Loucy (cell line): ENCODE data around the gene PRRC2B.

Experiments
- H2AFZ ChIP-seq: fragments of 200-600 bp; sonication (generic); 2 replicates; pipeline ENCODE4 v1.6.0; 2016; ENCODE audit warnings: antibody characterized with exemption, mild to moderate bottlenecking, low read length, moderate library complexity
- H3F3A ChIP-seq: fragments of 200-600 bp; 2 replicates; pipeline ENCODE4 v1.6.0; 2016; ENCODE audit warnings: antibody characterized with exemption, low read depth, mild to moderate bottlenecking
- H3K27me3 ChIP-seq: fragments of 200-600 bp; sonication (generic); 2 replicates; pipeline ENCODE4 v1.6.1; 2014; ENCODE audit warnings: low read length, mild to moderate bottlenecking; ENCODE audit not compliant: insufficient read depth, poor library complexity, severe bottlenecking
- H3K36me3 ChIP-seq: fragments of 200-600 bp; sonication (generic); 2 replicates; pipeline ENCODE4 v1.6.1; 2016; ENCODE audit warnings: low read length; ENCODE audit not compliant: insufficient read depth
- H3K4me1 ChIP-seq: fragments of 200-600 bp; sonication (generic); 2 replicates; pipeline ENCODE4 v1.5.1; 2014; ENCODE audit warnings: low read length, mild to moderate bottlenecking; ENCODE audit not compliant: insufficient read depth, poor library complexity, severe bottlenecking
- H3K4me2 ChIP-seq: fragments of 200-600 bp; sonication (generic); 2 replicates; pipeline ENCODE4 v1.6.0; 2014; ENCODE audit warnings: antibody characterized with exemption, low read length, low read depth, mild to moderate bottlenecking; ENCODE audit not compliant: poor library complexity, severe bottlenecking
- H3K4me3 ChIP-seq: fragments of 200-600 bp; sonication (generic); 2 replicates; pipeline ENCODE4 v1.5.1; 2014; ENCODE audit warnings: low read length, mild to moderate bottlenecking, mixed read lengths; ENCODE audit not compliant: poor library complexity, severe bottlenecking
- H3K79me2 ChIP-seq: fragments of 200-600 bp; sonication (generic); 2 replicates; pipeline ENCODE4 v1.6.1; 2014; ENCODE audit warnings: low read length; ENCODE audit not compliant: insufficient read depth
- H3K9ac ChIP-seq: fragments of 200-600 bp; sonication (generic); 2 replicates; pipeline ENCODE4 v1.6.0; 2014; ENCODE audit warnings: mild to moderate bottlenecking, low read depth, low read length, moderate library complexity; ENCODE audit not compliant: poor library complexity, severe bottlenecking
- H3K9me2 ChIP-seq: fragments of 200-600 bp; sonication (generic); replicated peaks from 2 replicates; pipeline ENCODE4 v1.6.1; 2016; ENCODE audit warnings: low read depth, low read length, mixed read lengths
- H3K9me3 ChIP-seq: fragments of 200-600 bp; sonication (generic); 2 replicates; pipeline ENCODE4 v1.6.1; 2014; ENCODE audit warnings: mild to moderate bottlenecking, antibody characterized with exemption, low read length, low read depth; ENCODE audit not compliant: insufficient read depth
- H4K20me1 ChIP-seq: fragments of 200-600 bp; sonication (generic); 2 replicates; pipeline ENCODE4 v1.6.0; 2014; ENCODE audit warnings: antibody characterized with exemption, low read length, mild to moderate bottlenecking; ENCODE audit not compliant: insufficient read depth, poor library complexity, severe bottlenecking
- EZH2phosphoT487 ChIP-seq: fragments of 200-600 bp; IDR thresholded peaks from 2 replicates; pipeline ENCODE4 v1.6.1; 2018; ENCODE audit warnings: antibody characterized with exemption, mild to moderate bottlenecking, moderate library complexity, borderline replicate concordance
- TF ChIP-seq, protein P1 (sequence below): fragments of 200-600 bp; sonication (generic); conservative IDR thresholded peaks from 2 replicates; pipeline ENCODE4 v1.5.1; 2014; ENCODE audit warnings: mild to moderate bottlenecking, antibody characterized with exemption, low read length

Gene PRRC2B

DNA sequence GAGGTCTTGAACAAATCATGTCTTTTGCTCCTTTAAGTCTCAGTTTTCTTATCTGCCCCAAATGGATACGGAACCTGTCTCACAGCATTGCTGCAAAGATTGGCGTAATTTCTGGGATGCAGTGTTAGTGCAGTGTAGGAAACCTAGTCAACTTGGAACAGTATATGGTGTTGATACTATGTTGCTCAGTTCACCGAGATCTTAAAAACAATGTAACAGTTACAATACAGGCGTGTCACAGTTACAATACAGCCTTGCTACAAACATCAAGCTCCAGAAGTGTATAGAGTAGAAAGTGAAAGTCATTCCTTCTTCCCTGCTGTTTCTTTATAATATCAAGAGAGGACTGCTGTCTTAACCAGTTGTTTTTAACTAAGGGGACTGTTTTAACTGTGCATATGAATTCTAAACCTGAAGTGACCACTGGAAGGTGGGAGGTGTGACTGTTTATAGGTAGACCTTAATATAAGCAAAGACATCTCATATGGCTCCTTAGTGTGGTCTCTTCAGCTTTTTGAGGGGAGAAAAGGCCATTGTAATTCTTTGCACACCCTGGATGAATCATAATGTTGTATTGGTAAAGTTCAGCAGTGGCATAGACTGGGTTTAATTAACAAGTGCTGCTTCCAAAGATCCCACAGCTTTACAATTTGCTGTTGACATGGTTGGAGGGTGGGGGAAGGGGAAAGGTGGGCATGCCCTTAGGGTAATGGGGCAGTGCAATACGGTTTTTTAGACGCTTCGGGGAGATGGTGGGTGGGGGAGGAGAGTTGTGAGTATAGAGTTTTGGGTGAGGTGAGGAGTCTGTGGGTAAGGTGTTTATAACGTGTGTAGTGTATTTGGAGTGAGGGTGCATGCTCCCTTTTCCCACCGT is 12.9 kb downstream of the PRRC2B start:
- Histone ChIP-seq H3K4me3 (no peak overlapping the region), H4K20me1 (peaks cover 96% of the 10 kb centered on the region), H3K79me2 (peaks cover 100% of the 10 kb centered on the region), H3K36me3 (peaks cover 18% of the 10 kb centered on the region; the same call in 1 of the 2 replicates), H3K27me3 (no peaks in the 10 kb centered on the region), H3K4me2 (peak overlapping the region; percentile 39), H2AFZ (no peak overlapping the region), H3K9me2 (no peaks in the 10 kb centered on the region), H3F3A (0 out of 2 replicates have a peak, but pooled peaks cover 4% of the 10 kb centered on the region), H3K9ac (no peak overlapping the region), H3K9me3 (no peaks in the 10 kb centered on the region), H3K4me1 (peaks cover 77% of the 10 kb centered on the region)
- no peak for TF ChIP-seq EZH2phosphoT487
- TF ChIP-seq, protein P1, sequence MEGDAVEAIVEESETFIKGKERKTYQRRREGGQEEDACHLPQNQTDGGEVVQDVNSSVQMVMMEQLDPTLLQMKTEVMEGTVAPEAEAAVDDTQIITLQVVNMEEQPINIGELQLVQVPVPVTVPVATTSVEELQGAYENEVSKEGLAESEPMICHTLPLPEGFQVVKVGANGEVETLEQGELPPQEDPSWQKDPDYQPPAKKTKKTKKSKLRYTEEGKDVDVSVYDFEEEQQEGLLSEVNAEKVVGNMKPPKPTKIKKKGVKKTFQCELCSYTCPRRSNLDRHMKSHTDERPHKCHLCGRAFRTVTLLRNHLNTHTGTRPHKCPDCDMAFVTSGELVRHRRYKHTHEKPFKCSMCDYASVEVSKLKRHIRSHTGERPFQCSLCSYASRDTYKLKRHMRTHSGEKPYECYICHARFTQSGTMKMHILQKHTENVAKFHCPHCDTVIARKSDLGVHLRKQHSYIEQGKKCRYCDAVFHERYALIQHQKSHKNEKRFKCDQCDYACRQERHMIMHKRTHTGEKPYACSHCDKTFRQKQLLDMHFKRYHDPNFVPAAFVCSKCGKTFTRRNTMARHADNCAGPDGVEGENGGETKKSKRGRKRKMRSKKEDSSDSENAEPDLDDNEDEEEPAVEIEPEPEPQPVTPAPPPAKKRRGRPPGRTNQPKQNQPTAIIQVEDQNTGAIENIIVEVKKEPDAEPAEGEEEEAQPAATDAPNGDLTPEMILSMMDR = no peak

DNA sequence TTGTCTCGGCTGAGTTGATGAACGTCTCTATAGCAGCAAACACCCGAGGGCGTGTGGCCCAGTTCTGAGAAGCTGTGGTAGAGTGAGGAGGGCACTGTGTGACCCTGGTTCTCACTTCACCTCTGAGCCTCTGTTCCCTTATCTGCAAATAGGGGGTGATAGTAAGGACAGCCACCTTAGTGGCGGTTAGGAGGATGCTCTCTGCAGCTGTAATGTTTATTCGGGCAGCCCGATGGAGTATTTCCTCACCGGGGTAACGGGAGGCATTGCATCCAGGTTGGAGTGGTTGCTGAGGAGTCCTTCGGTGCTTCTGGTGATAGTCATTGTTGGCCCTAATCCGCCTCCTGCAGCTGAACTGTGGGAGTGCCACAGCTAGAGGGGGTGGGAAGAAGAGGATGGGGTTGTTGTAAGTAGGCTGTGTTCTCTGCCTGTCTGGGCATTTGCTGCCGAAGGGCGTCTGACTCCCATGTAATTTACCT is 13.9 kb downstream of the PRRC2B start:
- Histone ChIP-seq H3K36me3 (peaks cover 16% of the 10 kb centered on the region; the same call in 1 of the 2 replicates), H3K4me1 (peaks cover 73% of the 10 kb centered on the region), H3F3A (0 out of 2 replicates have a peak, but pooled peaks cover 4% of the 10 kb centered on the region), H2AFZ (no peak overlapping the region), H3K4me2 (peak overlapping the region; percentile 39), H4K20me1 (peaks cover 96% of the 10 kb centered on the region), H3K9ac (no peak overlapping the region), H3K9me3 (no peaks in the 10 kb centered on the region), H3K9me2 (no peaks in the 10 kb centered on the region), H3K27me3 (no peaks in the 10 kb centered on the region), H3K79me2 (peaks cover 100% of the 10 kb centered on the region), H3K4me3 (no peak overlapping the region)
- TF ChIP-seq, protein P1 = peak; percentile 34; the same call in 1 of the 2 replicates
- TF ChIP-seq EZH2phosphoT487 = no peak

DNA sequence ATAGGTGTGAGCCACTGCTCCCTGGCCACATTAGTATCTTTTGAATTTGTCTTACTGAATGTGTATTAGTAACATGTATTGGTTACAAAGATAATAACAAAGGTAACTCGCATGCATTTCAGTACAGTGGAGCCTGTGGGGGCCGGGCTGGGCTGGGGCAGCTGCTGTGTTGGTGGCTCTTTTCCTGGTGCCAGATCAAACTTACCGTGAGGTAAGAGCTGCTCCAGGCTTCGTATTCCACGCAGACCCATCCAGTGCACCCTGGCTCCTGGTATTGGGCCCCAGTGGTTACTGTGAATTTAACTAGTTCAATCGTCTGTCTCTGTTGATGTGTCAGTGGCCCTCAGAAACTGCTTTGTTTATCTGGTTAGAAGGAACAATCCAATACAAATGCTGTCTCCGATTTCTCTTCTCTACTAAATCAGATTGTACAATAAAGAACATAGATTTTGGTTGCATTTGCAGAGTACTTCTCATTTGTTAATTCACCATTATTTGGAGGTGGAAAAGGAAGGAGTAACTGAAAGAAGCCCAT is 15.6 kb downstream of the PRRC2B start:
- Histone ChIP-seq H3K9me3 (no peaks in the 10 kb centered on the region), H3K9ac (peak overlapping the region; percentile 17), H3K4me2 (peak overlapping the region; percentile 73), H4K20me1 (peaks cover 96% of the 10 kb centered on the region), H3K27me3 (no peaks in the 10 kb centered on the region), H3K79me2 (peaks cover 100% of the 10 kb centered on the region), H3K4me1 (peaks cover 68% of the 10 kb centered on the region), H3K36me3 (peaks cover 11% of the 10 kb centered on the region; the same call in 1 of the 2 replicates), H3K4me3 (peak overlapping the region; percentile 54), H2AFZ (no peak overlapping the region), H3F3A (0 out of 2 replicates have a peak, but pooled peaks cover 4% of the 10 kb centered on the region), H3K9me2 (no peaks in the 10 kb centered on the region)
- no peak for TF ChIP-seq EZH2phosphoT487
- TF ChIP-seq, protein P1 = no peak
